Skin of body (tissue), 2 donors: ENCODE results near the gene PITPNC1. TPM values are rescaled to one million over a fixed set of nuclear protein-coding genes. Genes with fewer than 3 reads are reported as not detected.
"Not testable (repeated sequence)": the region's sequence is repeated elsewhere in the genome, so short reads cannot be mapped to it uniquely, and the experiment has no call there.

Source experiments
- DNase-seq: peaks from one replicate; lab custom pipeline; 2025; lab: John Stamatoyannopoulos, UW
- total RNA-seq: library from RNA; depleted of rRNA; stranded (reverse); fragments of >200 nt; gene quantifications from one replicate; pipeline ENCODE4 v1.2.3, GENCODE V29; 2014

The PITPNC1 gene
- total RNA-seq, 1 donor from 2014 or later = 9.3 TPM

DNA sequence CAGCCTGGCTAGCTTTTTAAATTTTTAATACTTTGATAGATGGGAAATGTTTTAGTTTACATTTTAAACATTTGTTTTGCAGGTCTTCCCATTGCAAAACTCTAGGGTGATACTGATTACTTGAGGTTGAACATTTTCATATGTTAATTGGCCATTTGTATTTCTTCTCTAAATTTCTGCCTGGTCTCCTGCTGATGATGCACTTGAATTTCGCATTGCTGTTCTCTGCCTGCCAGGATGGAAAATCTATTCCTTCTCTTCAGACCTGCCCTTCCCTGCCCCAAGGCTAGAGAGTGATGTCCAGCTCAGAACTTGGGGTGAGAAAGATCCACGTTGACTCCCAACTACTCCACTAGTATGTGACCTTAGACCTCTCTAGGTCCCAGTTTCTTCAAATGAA, 134.7 kb downstream of the PITPNC1 start:
- no peak for DNase-seq

DNA sequence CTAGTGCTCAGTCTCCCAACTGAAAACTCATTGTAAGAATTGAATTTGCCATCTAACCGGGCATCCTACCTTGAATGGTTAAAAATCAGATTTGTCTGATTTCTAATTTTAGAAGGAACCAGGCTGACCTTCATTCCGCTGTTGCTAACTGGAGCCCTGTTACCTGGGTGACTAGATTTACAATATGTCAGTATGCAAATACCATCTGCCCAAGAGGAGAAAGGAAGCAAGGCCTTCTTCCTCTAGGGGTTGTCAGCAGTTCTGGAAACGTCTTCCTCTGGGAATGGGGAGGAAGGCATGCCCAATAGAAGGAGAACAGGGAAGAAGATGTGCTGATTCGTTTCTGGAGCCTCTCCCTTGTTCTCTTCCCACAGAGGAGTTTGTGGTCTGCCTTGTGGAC, 137.9 kb downstream of the PITPNC1 start:
- no peak for DNase-seq

DNA sequence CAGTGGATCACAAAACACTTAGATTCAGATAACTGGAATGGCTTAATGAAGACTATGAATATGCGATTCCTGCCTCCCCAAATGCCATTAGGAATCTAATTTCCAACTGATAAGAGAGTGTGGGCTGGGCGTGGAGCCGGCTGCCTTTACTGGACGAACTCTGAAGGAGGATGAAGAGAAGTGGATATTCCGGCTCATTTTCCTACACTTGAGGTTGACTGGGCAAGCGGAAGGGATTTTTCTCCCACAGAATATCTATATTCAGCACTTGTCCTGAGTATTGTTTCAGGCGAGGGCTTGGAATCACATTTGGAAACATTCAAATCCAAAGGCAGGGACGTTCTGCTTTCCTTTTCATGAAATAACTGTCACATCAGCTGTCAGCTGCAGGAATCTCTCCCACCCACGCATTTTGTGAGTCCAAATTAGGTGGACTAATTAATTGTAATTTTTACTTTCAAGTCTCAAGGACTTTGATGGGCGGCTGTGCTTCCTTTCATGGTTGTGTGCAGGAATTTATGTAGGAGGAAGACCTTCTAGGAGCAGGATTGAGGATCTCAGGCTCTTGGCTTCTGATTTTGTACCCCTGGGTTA, 138.5 kb downstream of the PITPNC1 start:
- no peak for DNase-seq

DNA sequence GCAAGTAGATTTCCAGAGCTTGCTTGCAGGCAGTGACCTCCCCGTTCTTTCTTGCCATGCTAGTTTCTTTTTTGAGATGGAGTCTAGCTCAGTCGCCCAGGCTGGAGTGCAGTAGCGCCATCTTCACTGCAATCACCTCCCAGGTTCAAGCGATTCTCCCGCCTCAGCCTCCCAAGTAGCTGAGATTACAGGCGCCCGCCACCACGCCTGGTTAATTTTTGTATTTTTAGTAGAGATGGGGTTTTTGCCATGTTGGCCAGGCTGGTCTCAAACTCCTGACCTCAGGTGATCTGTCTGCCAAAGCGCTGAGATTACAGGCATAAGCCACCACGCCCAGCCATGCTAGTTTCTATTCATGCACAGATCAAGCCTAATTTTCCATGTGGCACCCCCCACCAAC, 139.5 kb downstream of the PITPNC1 start:
- DNase-seq = not testable (repeated sequence)

DNA sequence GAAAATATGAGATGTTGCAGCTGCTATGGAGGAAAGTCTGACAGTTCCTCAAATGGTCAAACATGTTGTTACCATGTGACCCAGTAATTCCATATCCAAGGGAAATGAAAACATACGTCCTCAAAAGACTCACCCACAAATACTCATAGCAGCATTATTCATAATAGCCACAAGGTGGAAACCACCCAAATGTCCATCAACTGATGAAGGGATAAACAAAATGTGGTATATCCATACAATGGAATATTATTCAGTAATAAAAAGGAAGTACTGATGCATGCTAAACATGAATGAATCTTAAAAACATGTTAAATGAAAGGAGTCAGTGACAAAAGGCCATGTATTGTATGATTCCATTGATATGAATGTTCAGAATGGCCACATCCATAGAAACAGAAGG, 140.2 kb downstream of the PITPNC1 start:
- no peak for DNase-seq

DNA sequence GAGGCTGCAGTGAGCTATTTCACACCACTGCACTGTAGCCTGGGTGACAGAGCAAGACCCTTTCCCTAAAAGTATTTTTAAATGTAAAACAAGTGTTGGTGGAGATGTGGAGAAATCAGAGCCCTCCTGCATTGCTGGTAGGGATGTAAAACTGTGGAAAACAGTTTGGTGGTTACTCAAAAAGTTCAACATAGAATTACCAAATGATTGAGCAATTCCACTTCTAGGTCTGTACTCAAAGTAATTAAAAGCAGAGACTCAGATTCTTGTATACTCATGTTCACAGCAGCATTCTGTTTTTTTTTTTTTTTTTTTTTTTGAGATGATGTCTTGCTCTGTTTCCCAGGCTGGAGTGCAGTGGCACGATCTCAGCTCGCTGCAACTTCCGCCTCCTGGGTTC, 141.8 kb downstream of the PITPNC1 start:
- DNase-seq = peak; percentile 36

DNA sequence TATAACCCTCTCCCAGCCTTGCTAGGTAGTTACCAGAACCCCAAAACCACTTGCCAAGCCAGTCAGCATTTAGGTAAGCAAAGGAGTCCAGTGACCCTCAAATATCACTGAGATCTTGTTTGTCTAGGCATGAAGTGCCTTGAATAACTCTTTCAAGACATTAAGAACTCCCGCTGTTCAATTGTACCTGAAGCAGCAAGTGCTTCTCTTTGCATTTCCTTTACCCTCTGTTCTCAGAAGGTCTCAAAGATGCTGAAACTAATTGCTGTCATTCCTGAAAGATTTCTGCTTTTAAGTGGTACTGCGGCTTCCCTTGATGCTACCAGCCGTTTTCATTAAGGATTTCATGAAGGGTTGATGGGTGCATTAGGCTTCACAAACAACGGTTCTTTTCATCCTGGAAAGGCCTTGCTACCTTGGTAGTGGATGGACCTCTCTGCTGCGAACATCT, 142.7 kb downstream of the PITPNC1 start:
- no peak for DNase-seq

DNA sequence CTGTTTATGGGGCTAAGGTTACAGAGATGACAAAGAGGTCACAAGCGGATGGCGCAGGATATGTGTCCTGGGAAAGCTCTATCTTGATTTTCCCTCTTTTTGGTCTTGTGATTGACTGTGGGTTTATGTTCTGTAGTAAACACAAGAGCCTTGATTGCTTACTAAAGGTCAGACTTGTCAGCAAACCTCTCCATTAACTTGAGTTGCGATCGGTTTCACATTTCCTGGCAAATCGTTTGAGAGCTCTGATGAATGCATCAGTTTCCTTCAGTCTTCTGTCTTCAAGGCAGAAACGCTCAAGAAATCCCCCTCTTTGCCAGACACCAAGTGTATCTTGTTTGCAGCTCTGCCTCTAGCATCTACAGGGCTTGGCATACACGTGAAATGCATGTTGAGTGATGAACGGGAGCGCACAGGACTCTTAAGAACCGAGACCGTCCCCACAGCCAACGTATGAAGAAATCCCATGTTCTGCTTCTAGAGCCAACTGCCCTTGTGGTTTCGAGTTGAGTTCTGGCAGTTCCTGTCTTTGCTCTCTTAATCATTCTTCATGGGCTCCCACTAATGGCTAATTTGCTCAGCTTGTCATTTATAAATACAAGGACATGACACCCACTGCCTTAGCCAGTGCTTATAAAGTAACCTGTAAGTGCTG, 143.3 kb downstream of the PITPNC1 start:
- peak; percentile 44 for DNase-seq

DNA sequence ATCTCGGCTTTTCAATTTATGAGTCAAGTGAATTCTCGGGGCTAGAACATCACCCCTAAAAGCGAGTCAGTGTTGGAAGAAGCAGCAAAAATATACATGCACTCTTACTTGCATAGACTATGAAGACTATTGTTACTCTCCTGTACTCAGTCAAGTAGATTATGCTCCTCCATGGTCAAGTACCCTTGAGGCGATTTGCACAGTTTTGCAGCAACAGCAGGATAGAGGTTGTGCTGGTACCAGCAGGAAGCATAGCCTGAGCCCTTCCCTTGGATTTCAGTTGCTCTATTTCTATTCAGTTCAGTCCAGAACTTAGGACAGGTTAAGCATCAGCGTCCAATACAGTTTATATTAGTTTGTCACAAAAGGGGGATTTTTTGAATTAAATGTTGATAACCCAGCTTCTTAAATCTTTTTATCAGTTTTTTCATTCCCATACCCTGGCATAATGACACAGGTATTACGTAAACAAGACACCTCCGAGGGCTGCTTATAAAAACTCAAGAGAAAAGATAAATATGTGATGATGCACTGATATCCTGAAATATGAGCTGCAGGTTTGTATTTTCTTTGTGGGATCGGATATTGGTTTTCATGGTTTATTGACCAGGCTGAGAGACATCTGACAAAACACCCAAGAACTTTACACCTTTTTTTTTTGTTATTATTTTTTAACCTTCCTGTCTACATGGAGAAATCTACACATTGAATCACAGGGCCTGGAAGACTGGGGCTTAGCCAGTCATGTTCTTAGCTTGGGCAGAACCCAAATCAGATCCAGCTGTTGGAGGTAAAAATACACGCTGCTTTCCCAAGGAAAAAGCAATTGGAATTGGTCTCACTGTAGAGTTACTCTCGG, 144.1 kb downstream of the PITPNC1 start:
- no peak for DNase-seq

DNA sequence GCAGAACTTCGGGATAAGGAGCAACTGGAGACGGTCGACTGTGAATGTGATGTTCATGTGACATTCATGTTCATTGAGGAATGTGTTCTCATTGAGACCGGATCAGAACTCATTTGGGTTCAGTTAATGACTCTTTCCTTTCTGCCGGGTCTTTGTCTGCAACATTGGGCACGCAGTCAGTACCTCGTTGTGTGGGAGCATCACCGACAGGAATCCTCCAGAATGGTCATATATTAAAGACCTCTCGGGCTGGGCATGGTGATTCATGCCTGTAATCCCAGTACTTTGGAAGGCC, 144.6 kb downstream of the PITPNC1 start:
- DNase-seq = no peak

DNA sequence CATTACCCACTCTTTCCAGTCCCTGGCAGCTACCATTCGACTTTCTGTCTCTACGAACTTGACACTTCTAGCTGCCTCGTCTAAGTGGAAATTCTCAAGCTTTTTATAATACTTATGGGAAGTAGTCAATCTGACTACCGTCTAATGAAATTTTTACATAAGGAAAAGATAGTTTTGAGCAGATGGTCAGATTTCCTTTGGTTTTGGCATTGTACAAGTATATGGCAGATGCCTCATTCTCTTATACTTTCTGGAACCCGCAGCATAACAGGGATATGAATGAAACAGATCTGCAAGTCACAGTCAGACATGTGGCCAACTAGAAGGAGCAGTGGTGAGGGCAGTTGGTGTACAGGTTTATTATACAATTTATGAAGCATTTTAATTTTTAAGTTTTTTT, 146.0 kb downstream of the PITPNC1 start:
- DNase-seq = no peak

DNA sequence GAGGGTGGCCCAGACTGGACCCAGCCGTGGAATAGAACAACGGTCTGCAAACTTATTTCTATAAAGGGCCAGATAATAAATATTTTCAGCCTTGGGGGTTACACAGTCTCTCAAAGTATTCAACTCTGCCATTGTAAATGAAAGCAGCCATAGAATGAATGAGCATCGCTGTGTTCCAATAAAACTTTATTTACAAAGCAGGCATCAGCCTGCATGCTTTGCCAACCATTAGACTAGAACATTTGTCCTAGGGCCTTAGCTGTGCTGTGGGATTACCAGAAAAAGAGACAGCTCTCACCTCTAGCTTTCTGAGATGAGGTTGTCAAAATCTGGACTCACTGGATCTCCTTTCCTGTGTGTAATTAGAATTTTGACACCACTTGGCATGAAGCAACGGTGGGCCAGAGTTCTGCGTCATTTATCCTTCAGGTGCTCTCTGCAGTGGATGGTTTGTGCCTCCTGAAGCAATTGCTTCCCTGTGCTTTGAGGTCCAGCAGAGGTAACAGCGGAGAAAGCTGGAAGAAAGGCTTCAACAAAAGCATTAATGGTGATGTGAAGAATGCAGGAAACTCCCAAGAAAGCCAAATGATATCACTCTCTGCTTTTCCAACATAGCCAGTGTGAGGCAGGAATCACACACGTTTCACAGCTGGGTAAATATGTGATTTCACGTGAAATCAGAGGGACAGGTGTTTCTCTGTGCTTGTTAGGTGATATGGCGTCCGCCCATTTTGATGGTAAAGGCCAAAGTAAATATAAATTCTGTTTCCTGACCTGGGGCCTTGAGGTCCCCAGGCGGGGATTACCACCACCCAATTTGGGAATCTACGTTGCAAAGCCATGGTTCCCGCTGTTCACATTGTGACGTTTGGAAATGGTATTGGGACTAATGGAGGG, 148.4 kb downstream of the PITPNC1 start:
- no peak for DNase-seq

DNA sequence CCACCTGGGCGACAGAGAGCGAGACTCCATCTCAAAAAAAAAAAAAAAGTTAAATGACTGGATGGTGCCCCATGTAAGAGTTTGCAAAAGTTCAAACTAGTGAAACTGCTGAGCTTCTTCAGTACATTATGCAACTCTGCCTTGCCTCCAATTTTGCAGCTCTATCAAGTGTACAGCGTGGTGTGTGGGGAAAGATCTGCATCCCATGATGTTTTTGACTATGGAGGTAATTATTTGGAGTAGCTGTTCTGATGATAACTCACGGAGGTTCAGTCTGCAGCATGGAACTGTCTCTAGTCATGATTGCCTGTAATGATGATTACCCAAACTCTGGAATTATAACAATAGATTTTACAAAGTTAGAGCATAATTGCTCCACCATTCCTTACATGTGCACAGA, 149.6 kb downstream of the PITPNC1 start:
- no peak for DNase-seq

DNA sequence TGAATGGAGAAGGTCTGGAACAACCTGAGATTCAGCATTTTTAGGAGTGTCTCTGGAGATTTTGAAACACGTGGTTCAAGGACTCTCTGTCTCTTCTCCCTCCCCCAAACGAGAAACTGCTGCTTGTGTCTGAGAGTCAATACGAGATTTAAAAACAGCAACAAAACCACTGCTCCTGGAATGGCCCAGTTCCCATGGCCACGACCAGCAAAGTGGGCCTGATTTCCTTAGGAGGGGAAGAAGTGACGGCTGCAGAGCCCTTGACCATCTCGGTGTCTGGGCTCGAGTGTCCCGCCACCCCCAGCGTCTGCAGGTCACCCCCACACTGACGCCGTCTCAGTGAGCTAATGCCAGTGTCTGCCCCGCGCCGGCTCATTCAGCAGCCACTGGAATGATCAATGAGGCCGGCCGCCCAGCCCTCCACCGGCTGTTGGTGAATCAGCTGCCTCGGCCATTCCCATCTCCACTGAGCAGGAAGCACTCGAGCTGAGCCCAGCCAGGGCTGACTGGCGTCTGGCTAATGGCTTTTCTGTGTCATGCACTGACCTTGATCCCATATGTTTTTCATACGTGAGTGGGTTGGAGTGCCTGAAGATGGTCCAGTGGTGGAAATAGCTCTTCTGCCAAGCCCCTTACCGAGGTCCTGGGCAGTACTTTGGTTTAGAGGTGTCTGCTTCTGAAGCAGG, 151.8 kb downstream of the PITPNC1 start:
- DNase-seq = peak; percentile 44

DNA sequence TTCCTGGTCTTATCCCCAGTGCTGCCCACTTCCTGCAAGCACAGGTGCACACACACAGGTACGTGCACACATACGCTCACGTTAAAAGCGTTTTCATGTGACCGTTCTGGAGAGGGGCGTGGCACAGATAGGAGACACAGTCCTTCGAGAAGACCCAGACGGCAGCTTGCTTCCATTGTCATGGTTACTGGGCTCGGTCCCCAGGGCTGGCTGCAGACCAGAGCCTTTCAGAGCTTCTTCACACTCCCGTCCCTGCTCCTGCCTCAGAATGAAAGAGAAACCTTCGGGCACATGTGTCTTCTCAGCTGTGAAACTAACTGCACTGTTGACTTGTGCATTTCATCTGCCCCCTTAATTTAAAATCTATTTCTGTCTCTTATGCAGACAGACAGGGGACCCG, 154.2 kb downstream of the PITPNC1 start:
- DNase-seq = peak; percentile 20

DNA sequence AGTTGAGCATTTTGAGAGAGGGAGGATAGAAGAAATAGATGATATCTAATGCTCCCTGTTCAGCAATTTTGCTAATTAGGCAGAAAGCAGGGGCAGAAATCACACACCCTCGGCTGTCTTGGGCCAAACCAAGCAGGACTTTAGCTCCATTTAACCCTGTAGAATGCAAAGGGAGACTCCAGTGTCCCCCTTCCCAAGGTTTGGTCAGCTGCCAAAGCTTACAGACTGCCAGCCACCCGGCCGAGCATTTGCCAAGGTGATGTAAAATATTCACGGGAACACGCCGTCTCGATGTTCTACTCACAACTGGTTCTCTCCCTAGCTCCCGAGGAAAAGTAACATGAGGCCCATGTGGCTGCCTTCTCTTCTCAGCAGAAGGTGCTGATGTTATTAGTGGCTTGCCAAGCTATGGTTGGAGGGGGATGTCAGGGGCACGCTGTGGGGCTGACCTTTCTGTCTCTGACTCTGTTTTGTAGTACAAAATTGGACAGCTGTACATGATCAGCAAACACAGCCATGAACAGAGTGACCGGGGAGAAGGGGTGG, 155.3 kb downstream of the PITPNC1 start:
- no peak for DNase-seq

DNA sequence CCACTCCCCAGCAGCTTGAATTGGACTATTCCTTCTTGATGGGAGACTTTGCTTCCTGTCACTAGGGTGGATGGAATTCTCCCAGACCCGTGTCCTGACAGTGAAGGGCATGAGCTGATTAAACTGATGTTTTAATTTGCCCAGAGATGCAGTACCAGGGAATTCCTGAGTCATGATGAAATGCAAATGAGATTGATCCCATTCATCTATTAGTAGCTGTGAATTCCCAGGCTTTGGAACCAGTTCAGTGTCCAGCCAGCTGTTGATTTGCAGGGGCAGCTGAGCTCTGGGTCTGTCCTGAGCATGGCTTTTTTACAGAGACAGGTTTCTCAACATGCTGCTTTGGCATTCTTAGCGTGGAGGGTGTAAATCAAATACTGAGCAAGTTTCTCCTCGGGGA, 157.9 kb downstream of the PITPNC1 start:
- no peak for DNase-seq

DNA sequence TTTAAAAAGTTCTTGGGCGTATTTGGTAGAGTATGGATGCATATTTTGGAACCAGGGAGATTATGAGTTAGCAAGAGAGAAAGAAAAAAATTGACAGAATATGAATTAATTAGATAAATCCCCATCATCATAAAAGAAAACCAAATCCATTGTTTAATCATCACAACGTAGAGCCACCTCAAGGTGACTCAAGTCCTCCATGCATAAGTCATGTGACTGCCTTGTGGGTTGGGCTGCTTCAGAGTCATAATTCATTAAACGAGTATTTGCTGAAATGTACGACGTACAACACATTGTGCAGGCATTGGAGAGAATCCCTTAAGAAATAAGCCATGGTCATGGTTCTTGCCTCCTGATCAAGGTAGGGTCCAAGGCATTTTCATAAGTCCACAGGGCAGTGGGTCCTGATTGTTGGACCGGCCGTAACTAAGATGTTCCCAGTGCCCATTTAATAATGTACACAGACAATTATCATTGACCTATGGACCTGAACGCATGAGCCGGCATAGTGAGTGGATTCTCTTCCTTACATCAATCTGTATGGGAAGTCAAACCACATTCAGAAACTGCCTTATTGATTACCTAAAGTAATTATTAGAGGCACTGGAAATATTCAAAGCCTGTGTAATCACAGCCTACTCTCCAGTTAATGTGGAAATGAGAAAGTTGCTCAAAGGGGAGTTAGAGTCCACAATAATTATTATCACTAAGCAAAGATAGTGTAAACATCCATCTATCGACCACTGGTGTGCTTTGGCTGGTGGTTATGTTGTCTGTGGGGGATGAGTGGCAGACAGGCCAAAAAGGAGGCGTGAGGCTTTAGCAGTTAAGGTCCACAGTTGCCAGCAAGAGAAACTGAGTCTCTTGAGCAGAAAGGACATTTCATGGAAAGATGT, 165.4 kb downstream of the PITPNC1 start:
- no peak for DNase-seq

DNA sequence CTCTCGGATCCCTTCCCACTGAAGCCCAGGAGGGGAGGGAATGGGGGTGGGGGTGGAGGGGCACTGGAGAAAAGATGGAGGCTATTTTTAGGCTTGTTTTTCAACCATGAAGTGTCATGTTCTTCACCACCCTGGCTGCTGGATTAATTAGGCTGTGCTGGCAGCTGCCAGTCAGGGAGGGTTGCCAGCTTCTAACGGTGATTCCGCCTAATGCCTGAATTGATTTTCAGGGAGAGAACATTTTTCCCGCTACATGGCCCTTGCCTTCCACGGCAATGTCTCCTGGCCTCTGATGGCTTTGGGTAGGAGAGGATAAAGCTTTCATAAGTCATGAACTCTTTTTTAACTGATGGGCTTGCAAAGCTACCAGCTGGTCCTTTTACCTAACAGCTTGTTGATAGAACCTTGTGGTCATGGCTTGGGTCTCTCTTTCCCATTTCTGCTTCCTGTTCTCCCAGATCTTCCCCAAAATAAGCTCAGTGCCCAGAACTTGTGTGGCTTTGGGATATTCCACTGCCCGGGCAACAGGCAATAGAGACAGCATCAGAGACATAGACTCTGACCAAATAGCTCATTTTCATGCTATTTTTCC, 167.4 kb downstream of the PITPNC1 start:
- no peak for DNase-seq
